Measurements from ENCODE around the gene USP6.

DNA sequence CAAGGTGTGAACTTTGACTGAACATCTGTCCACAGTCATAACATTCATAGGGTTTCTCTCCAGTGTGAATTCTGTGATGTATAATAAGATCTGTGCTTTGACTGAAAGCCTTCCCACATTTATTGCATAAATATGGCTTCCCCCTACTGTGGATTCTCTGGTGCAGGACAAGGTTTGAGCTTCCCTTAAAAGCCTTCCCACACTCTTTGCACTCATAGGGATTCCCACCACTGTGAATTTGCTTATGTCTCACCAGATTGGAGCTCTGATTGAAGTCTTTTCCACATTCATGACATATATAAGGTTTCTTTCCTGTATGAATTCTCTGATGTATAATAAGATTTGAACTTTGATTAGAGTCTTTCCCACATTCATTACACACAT is 67.6 kb downstream of the USP6 start:
- TF ChIP-seq, protein P1, sequence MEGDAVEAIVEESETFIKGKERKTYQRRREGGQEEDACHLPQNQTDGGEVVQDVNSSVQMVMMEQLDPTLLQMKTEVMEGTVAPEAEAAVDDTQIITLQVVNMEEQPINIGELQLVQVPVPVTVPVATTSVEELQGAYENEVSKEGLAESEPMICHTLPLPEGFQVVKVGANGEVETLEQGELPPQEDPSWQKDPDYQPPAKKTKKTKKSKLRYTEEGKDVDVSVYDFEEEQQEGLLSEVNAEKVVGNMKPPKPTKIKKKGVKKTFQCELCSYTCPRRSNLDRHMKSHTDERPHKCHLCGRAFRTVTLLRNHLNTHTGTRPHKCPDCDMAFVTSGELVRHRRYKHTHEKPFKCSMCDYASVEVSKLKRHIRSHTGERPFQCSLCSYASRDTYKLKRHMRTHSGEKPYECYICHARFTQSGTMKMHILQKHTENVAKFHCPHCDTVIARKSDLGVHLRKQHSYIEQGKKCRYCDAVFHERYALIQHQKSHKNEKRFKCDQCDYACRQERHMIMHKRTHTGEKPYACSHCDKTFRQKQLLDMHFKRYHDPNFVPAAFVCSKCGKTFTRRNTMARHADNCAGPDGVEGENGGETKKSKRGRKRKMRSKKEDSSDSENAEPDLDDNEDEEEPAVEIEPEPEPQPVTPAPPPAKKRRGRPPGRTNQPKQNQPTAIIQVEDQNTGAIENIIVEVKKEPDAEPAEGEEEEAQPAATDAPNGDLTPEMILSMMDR (conservative IDR thresholded peaks at IDR 0.05), result no peak
- TF ChIP-seq EZH2 (IDR thresholded peaks at IDR 0.05; ENCODE audit: low read depth), result no peak
